ENCODE measurements around the gene INO80B. TPM values are rescaled to one million over a fixed set of nuclear protein-coding genes. Genes with fewer than 3 reads are reported as not detected.

The INO80B gene
- total and polyA plus RNA-seq, 9 of the 15 experiments (the other 6 are each of a cell fraction or from before 2014, with no cell fraction given): 0.41 to 22.6 (median 9.0) TPM

GRCh38 chr2:74481961-74482800, 27.3 kb downstream of the INO80B start (continued):
- TF ChIP-seq TSHZ1 (CRISPR knock-in tag; IDR thresholded peaks at IDR 0.05): no peak
- TF ChIP-seq ZBTB8A (IDR thresholded peaks at IDR 0.05; ENCODE audit: partially characterized antibody): no peak

- peak within 1 kb of the TSS; percentile 99 for H3K4me2 ChIP-seq (ENCODE audit: insufficient read depth, low read length)
- WGBS (ENCODE audit: insufficient coverage, low coverage, missing lambda C conversion rate): under 1% methylated on average over 38 of the region's 50 CpGs
- no peaks in the 10 kb centered on the region for H3K9me1 ChIP-seq (ENCODE audit: control insufficient read depth, insufficient read depth, low read length)
- no peaks in the 10 kb centered on the region; the same call in 1 of the 2 replicates for H4K20me1 ChIP-seq (replicated peaks; ENCODE audit: control insufficient read depth, insufficient read depth, low read length)
- peak; percentile 95 for FAIRE-seq
- H3K4me3 ChIP-seq: peak within 1 kb of the TSS; percentile 86
- ChIA-PET POLR2A (interaction anchor here (0.6 to 3.9 kb wide), 13 partner anchors 11 to 107 kb away, joined by 3 to 28 read pairs (median 5); partner anchors contain the start of genes AUP1, HTRA2, INO80B and MOGS), CTCF (ENCODE audit: low intra/inter-chr PET ratio) (interaction anchor here (0.6 to 2.0 kb wide), 5 partner anchors 28 to 105 kb away, joined by 3 to 12 read pairs (median 4); partner anchors contain the start of gene INO80B)
- intact Hi-C loops (cut with micrococcal nuclease): loop anchor here (1.0 to 2.0 kb wide), 5 partner anchors 20 to 104 kb away; partner anchors contain the start of genes AUP1, HTRA2 and INO80B
- no peaks in the 10 kb centered on the region for H3K27me3 ChIP-seq (ENCODE audit: control insufficient read depth in 2 of 2, insufficient read depth in 2 of 2, low read length in 2 of 2)
- peak within 1 kb of the TSS; percentile 92 for H3K27ac ChIP-seq (ENCODE audit: extremely low read depth, low read depth, low read length)
- peak within 1 kb of the TSS; percentile 100 for H2AFZ ChIP-seq (ENCODE audit: low read depth, low read length)
- peak; percentile 90 to 96 (median 91) for DNase-seq (ENCODE audit: extremely low read depth in 1 of 4, low spot score in 3 of 4)
- H3K9me3 ChIP-seq (replicated peaks; ENCODE audit: control insufficient read depth, insufficient read depth, low read depth, low read length): no peaks in the 10 kb centered on the region
- TSS peak; percentile 94 for BruUV-seq (replicated peaks)
- peaks cover 26% of the 10 kb centered on the region for H3K36me3 ChIP-seq (ENCODE audit: control insufficient read depth, insufficient read depth, low read length)
- H3K9ac ChIP-seq (ENCODE audit: insufficient read depth in 1 of 2, low read depth in 2 of 2, low read length in 2 of 2): peak within 1 kb of the TSS; percentile 83 to 93
- in situ Hi-C loops (cut with MboI): no loop called here
- peaks cover 32% of the 10 kb centered on the region for H3K79me2 ChIP-seq (ENCODE audit: control insufficient read depth, insufficient read depth, low read length)
- ATAC-seq: peak; percentile 95
- H3K4me1 ChIP-seq (replicated peaks in 1 of 2; ENCODE audit: control insufficient read depth in 2 of 2, insufficient read depth in 2 of 2, low read length in 2 of 2): peaks cover 8 to 23% of the 10 kb centered on the region in 2 experiments; a peak in 4 of 5 replicates
- TF ChIP-seq, protein P1, sequence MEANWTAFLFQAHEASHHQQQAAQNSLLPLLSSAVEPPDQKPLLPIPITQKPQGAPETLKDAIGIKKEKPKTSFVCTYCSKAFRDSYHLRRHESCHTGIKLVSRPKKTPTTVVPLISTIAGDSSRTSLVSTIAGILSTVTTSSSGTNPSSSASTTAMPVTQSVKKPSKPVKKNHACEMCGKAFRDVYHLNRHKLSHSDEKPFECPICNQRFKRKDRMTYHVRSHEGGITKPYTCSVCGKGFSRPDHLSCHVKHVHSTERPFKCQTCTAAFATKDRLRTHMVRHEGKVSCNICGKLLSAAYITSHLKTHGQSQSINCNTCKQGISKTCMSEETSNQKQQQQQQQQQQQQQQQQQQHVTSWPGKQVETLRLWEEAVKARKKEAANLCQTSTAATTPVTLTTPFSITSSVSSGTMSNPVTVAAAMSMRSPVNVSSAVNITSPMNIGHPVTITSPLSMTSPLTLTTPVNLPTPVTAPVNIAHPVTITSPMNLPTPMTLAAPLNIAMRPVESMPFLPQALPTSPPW (CRISPR knock-in tag; IDR thresholded peaks at IDR 0.05): peak; percentile 78
- TF ChIP-seq ELF4 (CRISPR knock-in tag; IDR thresholded peaks at IDR 0.05): no peak
- no peak for TF ChIP-seq FOXA1 (IDR thresholded peaks at IDR 0.05; ENCODE audit: borderline replicate concordance)
- TF ChIP-seq MECOM (CRISPR knock-in tag; IDR thresholded peaks at IDR 0.05): no peak
- no peak for TF ChIP-seq EGR1 (conservative IDR thresholded peaks at IDR 0.05)
- no peak for TF ChIP-seq SETDB1 (IDR thresholded peaks at IDR 0.05; ENCODE audit: low read length)
- no peak for TF ChIP-seq RAD51 (IDR thresholded peaks at IDR 0.05; ENCODE audit: borderline replicate concordance, low read depth)
- TF ChIP-seq HDAC6 (IDR thresholded peaks at IDR 0.05; ENCODE audit: low read depth, low read length): no peak
These were observed 28.2 kb downstream of the INO80B start, which contains the start of the genes CCDC142 and TTC31 for GRCh38 chr2:74482801-74483674. CCDC142 (minus strand) TSS chr2:74482998; CDS start chr2:74482837, 161 bp downstream. TTC31 (plus strand) TSS chr2:74483081; CDS start chr2:74483096, 15 bp downstream.

Data from K562 (cell line).